ENCODE data around the gene AEN. TPM values are rescaled to one million over a fixed set of nuclear protein-coding genes. Genes with fewer than 3 reads are reported as not detected.

The AEN gene
- total and polyA plus RNA-seq, 8 donors: 1.8 to 35.3 (median 14.3) TPM

- intact Hi-C loops (cut with DNase I; ENCODE audit: low total_unique reads): no loop called here
- Histone ChIP-seq H3K4me3 (no peak overlapping the region), H3K4me1 (no peaks in the 10 kb centered on the region), H3K27me3 (no peaks in the 10 kb centered on the region), H3K36me3 (peaks cover 0 to 5% (median 0%) of the 10 kb centered on the region in 4 donors), H3K9me3 (no peaks in the 10 kb centered on the region), H3K27ac (no peak overlapping the region)
- DNase-seq: no peak
- no peak for TF ChIP-seq POLR2A (IDR thresholded peaks at IDR 0.05)
- no peak for TF ChIP-seq EP300 (IDR thresholded peaks at IDR 0.05)
- TF ChIP-seq CTCF (IDR thresholded peaks at IDR 0.05): no peak
- no peak for TF ChIP-seq POLR2AphosphoS5 (IDR thresholded peaks at IDR 0.05)
- WGBS, 5 donors: 75 to 79% (median 79%) methylated on average over 3 of the region's 3 CpGs
These were observed 41.8 kb upstream of the AEN start for GRCh38 chr15:88579322-88579721.

- no peak overlapping the region for H3K27ac ChIP-seq
- no peaks in the 10 kb centered on the region for H3K4me1 ChIP-seq
- intact Hi-C loops (cut with DNase I; ENCODE audit: low total_unique reads): no loop called here
- H3K27me3 ChIP-seq: no peaks in the 10 kb centered on the region
- WGBS, 5 donors: 52 to 60% (median 54%) methylated on average over 4 of the region's 4 CpGs
- no peaks in the 10 kb centered on the region for H3K9me3 ChIP-seq
- no peak overlapping the region for H3K4me3 ChIP-seq
- DNase-seq: peak in 1 of 2 donors; percentile 51
- TF ChIP-seq CTCF (IDR thresholded peaks at IDR 0.05): no peak
- peaks cover 0 to 5% (median 0%) of the 10 kb centered on the region in 4 donors for H3K36me3 ChIP-seq
These were observed 40.6 kb upstream of the AEN start for GRCh38 chr15:88580532-88580931.

GRCh38 chr15:88586401-88587162, 34.6 kb upstream of the AEN start:
- WGBS, 5 donors: 45 to 63% (median 52%) methylated on average over 4 of the region's 4 CpGs
- no peak for DNase-seq

GRCh38 chr15:88590759-88591158, 30.4 kb upstream of the AEN start:
- H3K9me3 ChIP-seq: no peaks in the 10 kb centered on the region
- H3K36me3 ChIP-seq: no peaks in the 10 kb centered on the region
- 79 to 84% (median 84%) methylated on average over 6 of the region's 6 CpGs for WGBS, 5 donors
- DNase-seq: no peak
- H3K4me1 ChIP-seq: peaks cover 0 to 6% (median 0%) of the 10 kb centered on the region in 4 donors
- intact Hi-C loops (cut with DNase I; ENCODE audit: low total_unique reads): no loop called here
- no peaks in the 10 kb centered on the region for H3K27me3 ChIP-seq
- TF ChIP-seq CTCF (IDR thresholded peaks at IDR 0.05) (no peak), POLR2A (IDR thresholded peaks at IDR 0.05) (no peak), EP300 (IDR thresholded peaks at IDR 0.05) (no peak), POLR2AphosphoS5 (IDR thresholded peaks at IDR 0.05) (no peak)
- no peak overlapping the region for H3K27ac ChIP-seq
- H3K4me3 ChIP-seq: no peak overlapping the region

More at GRCh38 chr15:88586401-88587162, 34.6 kb upstream of the AEN start:
- H3K27me3 ChIP-seq: no peaks in the 10 kb centered on the region
- H3K4me3 ChIP-seq: no peak overlapping the region
- no peaks in the 10 kb centered on the region for H3K4me1 ChIP-seq
- intact Hi-C loops (cut with DNase I; ENCODE audit: low total_unique reads): no loop called here
- peaks cover 0 to 5% (median 0%) of the 10 kb centered on the region in 4 donors for H3K36me3 ChIP-seq
- H3K9me3 ChIP-seq: no peaks in the 10 kb centered on the region
- TF ChIP-seq EP300 (IDR thresholded peaks at IDR 0.05) (no peak), POLR2AphosphoS5 (IDR thresholded peaks at IDR 0.05) (no peak), CTCF (IDR thresholded peaks at IDR 0.05) (no peak), POLR2A (IDR thresholded peaks at IDR 0.05) (no peak)
- H3K27ac ChIP-seq: no peak overlapping the region
